ENCODE data around the gene PILRA. TPM values are rescaled to one million over a fixed set of nuclear protein-coding genes. Genes with fewer than 3 reads are reported as not detected.

PILRA gene
- total and polyA plus RNA-seq, 2 of the 13 experiments (the other 11 are each of a cell fraction or from before 2014, with no cell fraction given) = 0.13 to 1.3 TPM

DNA sequence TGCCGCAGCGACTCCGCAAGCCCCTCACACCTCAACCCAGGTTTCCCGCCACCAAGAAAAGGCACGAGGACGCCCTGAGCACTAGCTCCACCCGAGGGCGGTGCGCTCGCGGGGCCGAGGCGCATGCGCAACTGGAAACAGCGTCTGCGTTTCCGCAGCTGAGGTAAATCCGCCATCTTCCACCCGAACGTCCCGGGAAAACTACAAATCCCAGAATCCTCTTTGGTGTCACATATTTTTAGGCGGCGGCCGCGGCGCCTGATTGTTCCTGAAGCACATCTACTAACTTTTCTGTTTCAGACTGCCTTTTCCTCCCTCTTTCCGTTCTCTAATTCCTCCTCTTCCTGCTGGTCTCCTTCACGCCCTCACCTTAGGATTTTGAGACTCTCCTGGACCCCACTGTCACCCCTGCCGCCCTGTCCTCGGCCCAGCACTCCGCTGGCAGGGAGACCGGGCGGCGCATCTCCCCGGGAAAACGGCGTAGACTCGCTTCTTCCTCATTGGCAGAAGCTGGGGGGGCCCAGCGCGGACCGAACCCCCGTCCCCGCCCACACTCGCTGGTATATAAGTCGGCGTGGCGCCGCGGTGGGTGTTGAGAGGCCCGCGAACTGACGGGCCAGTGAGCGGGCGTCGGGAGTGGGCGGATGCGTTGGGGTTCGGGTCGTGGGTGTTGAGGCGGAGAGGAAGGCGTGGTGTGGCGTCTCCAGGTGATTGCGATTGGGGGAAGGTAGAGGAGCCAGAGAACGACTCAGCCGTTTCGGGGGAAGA is 55.1 kb downstream of the PILRA start, which contains the start of gene ZCWPW1 (continued):
- TF ChIP-seq ATF7-NPFF (CRISPR knock-in tag; IDR thresholded peaks at IDR 0.05; ENCODE audit: low read depth) (peak; percentile 95), HMGXB4 (CRISPR knock-in tag; IDR thresholded peaks at IDR 0.05; ENCODE audit: borderline replicate concordance in 1 of 2, low read depth in 1 of 2) (peak in 1 of 2 experiments; percentile 51; a peak in 3 of 4 replicates), MED13 (CRISPR knock-in tag; IDR thresholded peaks at IDR 0.05) (peak; percentile 74), XRCC5 (optimal IDR thresholded peaks at IDR 0.05; ENCODE audit: low read length) (peak; percentile 65), TERF1 (CRISPR knock-in tag; IDR thresholded peaks at IDR 0.05) (peak; percentile 47; the same call in 1 of the 2 replicates), SOX6 (IDR thresholded peaks at IDR 0.05) (no peak), SOX6 (CRISPR knock-in tag; IDR thresholded peaks at IDR 0.05) (peak; percentile 54), POGZ (CRISPR knock-in tag; IDR thresholded peaks at IDR 0.05) (peak; percentile 49), ZNF83 (CRISPR knock-in tag; IDR thresholded peaks at IDR 0.05; ENCODE audit: borderline replicate concordance) (0 out of 2 replicates have a peak, but pooled peaks have one; percentile 76), RARG (CRISPR knock-in tag; IDR thresholded peaks at IDR 0.05; ENCODE audit: low read depth) (no peak), SPEN (CRISPR knock-in tag; IDR thresholded peaks at IDR 0.05; ENCODE audit: low read depth) (no peak), MAFK (conservative IDR thresholded peaks at IDR 0.05 in 1 of 2, IDR thresholded peaks at IDR 0.05 in 1 of 2; ENCODE audit: low read length in 2 of 2) (no peak), HOXA5 (CRISPR knock-in tag; IDR thresholded peaks at IDR 0.05) (peak; percentile 73; the same call in 1 of the 2 replicates), ZSCAN5A (CRISPR knock-in tag; IDR thresholded peaks at IDR 0.05; ENCODE audit: borderline replicate concordance) (peak; percentile 56; the same call in 1 of the 2 replicates), CBX5 (CRISPR knock-in tag; IDR thresholded peaks at IDR 0.05; ENCODE audit: borderline replicate concordance) (peak; percentile 49; the same call in 1 of the 2 replicates), HMG20A (CRISPR knock-in tag; IDR thresholded peaks at IDR 0.05; ENCODE audit: borderline replicate concordance) (no peak), GATA4 (IDR thresholded peaks at IDR 0.05; ENCODE audit: borderline replicate concordance, low read depth) (peak; percentile 97), ESRRA (CRISPR knock-in tag; IDR thresholded peaks at IDR 0.05; ENCODE audit: low read depth) (no peak)
- TF ChIP-seq, protein P1, sequence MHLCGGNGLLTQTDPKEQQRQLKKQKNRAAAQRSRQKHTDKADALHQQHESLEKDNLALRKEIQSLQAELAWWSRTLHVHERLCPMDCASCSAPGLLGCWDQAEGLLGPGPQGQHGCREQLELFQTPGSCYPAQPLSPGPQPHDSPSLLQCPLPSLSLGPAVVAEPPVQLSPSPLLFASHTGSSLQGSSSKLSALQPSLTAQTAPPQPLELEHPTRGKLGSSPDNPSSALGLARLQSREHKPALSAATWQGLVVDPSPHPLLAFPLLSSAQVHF (CRISPR knock-in tag; IDR thresholded peaks at IDR 0.05) = peak; percentile 79; the same call in 1 of the 2 replicates
- TF ChIP-seq, protein P2, sequence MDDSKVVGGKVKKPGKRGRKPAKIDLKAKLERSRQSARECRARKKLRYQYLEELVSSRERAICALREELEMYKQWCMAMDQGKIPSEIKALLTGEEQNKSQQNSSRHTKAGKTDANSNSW (CRISPR knock-in tag; IDR thresholded peaks at IDR 0.05; ENCODE audit: borderline replicate concordance) = peak; percentile 81; the same call in 1 of the 2 replicates

All from HepG2 (cell line).